ENCODE measurements around the gene JPH3. TPM values are rescaled to one million over a fixed set of nuclear protein-coding genes. Genes with fewer than 3 reads are reported as not detected.

Gene JPH3
- total RNA-seq, 1 experiment from 2014 or later = 1.4 TPM

GRCh38 chr16:87641721-87642120, 39.4 kb downstream of the JPH3 start:
- BruUV-seq (replicated peaks) = no TSS peak
- intact Hi-C loops (cut with micrococcal nuclease; ENCODE audit: unreplicated experiment) = no loop called here

GRCh38 chr16:87642491-87642890, 40.2 kb downstream of the JPH3 start:
- H3K27me3 ChIP-seq (replicated peaks; ENCODE audit: insufficient read depth, low read depth, low read length, poor library complexity) = peaks cover 30% of the 10 kb centered on the region
- H3K4me3 ChIP-seq (ENCODE audit: low read depth, low read length, poor library complexity, severe bottlenecking) = no peak overlapping the region
- no peaks in the 10 kb centered on the region for H3K36me3 ChIP-seq (ENCODE audit: insufficient read depth, low read length, poor library complexity, severe bottlenecking)
- intact Hi-C loops (cut with micrococcal nuclease; ENCODE audit: unreplicated experiment) = no loop called here
- ChIA-PET POLR2A (ENCODE audit: low non-redundant PET) (no interaction called here), CTCF (interaction anchor here (0.6 kb wide), 1 partner anchor 36 kb away, joined by 3 read pairs; no protein-coding TSS in a partner anchor)
- no peaks in the 10 kb centered on the region for H3K4me1 ChIP-seq (ENCODE audit: insufficient read depth, low read length, poor library complexity, severe bottlenecking)
- TF ChIP-seq EZH2 (IDR thresholded peaks at IDR 0.05; ENCODE audit: borderline replicate concordance, low read depth, low read length, poor library complexity, severe bottlenecking) = no peak
- TF ChIP-seq CTCF (conservative IDR thresholded peaks at IDR 0.05; ENCODE audit: low read depth, low read length) = no peak
- no TSS peak for BruUV-seq (replicated peaks)
- DNase-seq (ENCODE audit: low spot score) = no peak
- H3K9me3 ChIP-seq (ENCODE audit: low read depth, low read length, poor library complexity, severe bottlenecking) = no peaks in the 10 kb centered on the region
- H3K27ac ChIP-seq (ENCODE audit: low read depth, low read length, poor library complexity, severe bottlenecking) = no peak overlapping the region

More at GRCh38 chr16:87641721-87642120, 39.4 kb downstream of the JPH3 start:
- H3K36me3 ChIP-seq (ENCODE audit: insufficient read depth, low read length, poor library complexity, severe bottlenecking) = no peaks in the 10 kb centered on the region
- H3K27ac ChIP-seq (ENCODE audit: low read depth, low read length, poor library complexity, severe bottlenecking) = no peak overlapping the region
- no peak overlapping the region for H3K4me3 ChIP-seq (ENCODE audit: low read depth, low read length, poor library complexity, severe bottlenecking)
- TF ChIP-seq CTCF (conservative IDR thresholded peaks at IDR 0.05; ENCODE audit: low read depth, low read length) = no peak
- TF ChIP-seq EZH2 (IDR thresholded peaks at IDR 0.05; ENCODE audit: borderline replicate concordance, low read depth, low read length, poor library complexity, severe bottlenecking) = no peak
- no peak for DNase-seq (ENCODE audit: low spot score)
- no peaks in the 10 kb centered on the region for H3K9me3 ChIP-seq (ENCODE audit: low read depth, low read length, poor library complexity, severe bottlenecking)
- H3K27me3 ChIP-seq (replicated peaks; ENCODE audit: insufficient read depth, low read depth, low read length, poor library complexity) = peaks cover 30% of the 10 kb centered on the region
- ChIA-PET POLR2A (ENCODE audit: low non-redundant PET) (no interaction called here), CTCF (no interaction called here)
- H3K4me1 ChIP-seq (ENCODE audit: insufficient read depth, low read length, poor library complexity, severe bottlenecking) = no peaks in the 10 kb centered on the region

GRCh38 chr16:87644186-87644585, 41.9 kb downstream of the JPH3 start:
- Histone ChIP-seq H3K36me3 (ENCODE audit: insufficient read depth, low read length, poor library complexity, severe bottlenecking) (no peaks in the 10 kb centered on the region), H3K4me3 (ENCODE audit: low read depth, low read length, poor library complexity, severe bottlenecking) (no peak overlapping the region), H3K27ac (ENCODE audit: low read depth, low read length, poor library complexity, severe bottlenecking) (no peak overlapping the region), H3K4me1 (ENCODE audit: insufficient read depth, low read length, poor library complexity, severe bottlenecking) (no peaks in the 10 kb centered on the region), H3K27me3 (replicated peaks; ENCODE audit: insufficient read depth, low read depth, low read length, poor library complexity) (peaks cover 25% of the 10 kb centered on the region), H3K9me3 (ENCODE audit: low read depth, low read length, poor library complexity, severe bottlenecking) (no peaks in the 10 kb centered on the region)
- TF ChIP-seq CTCF (conservative IDR thresholded peaks at IDR 0.05; ENCODE audit: low read depth, low read length) (no peak), EZH2 (IDR thresholded peaks at IDR 0.05; ENCODE audit: borderline replicate concordance, low read depth, low read length, poor library complexity, severe bottlenecking) (no peak)
- CTCF ChIA-PET = no interaction called here
- no peak for DNase-seq (ENCODE audit: low spot score)
- intact Hi-C loops (cut with micrococcal nuclease; ENCODE audit: unreplicated experiment) = no loop called here
- POLR2A ChIA-PET (ENCODE audit: low non-redundant PET) = no interaction called here
- BruUV-seq (replicated peaks) = no TSS peak

Measured in A673 (cell line).